Eye (tissue), 1 donor: ENCODE measurements around the gene BAG3.

Experiments used
- DNase-seq: peaks from one replicate; pipeline ENCODE4 v3.0.0-alpha.2; 2015

BAG3 gene

DNA sequence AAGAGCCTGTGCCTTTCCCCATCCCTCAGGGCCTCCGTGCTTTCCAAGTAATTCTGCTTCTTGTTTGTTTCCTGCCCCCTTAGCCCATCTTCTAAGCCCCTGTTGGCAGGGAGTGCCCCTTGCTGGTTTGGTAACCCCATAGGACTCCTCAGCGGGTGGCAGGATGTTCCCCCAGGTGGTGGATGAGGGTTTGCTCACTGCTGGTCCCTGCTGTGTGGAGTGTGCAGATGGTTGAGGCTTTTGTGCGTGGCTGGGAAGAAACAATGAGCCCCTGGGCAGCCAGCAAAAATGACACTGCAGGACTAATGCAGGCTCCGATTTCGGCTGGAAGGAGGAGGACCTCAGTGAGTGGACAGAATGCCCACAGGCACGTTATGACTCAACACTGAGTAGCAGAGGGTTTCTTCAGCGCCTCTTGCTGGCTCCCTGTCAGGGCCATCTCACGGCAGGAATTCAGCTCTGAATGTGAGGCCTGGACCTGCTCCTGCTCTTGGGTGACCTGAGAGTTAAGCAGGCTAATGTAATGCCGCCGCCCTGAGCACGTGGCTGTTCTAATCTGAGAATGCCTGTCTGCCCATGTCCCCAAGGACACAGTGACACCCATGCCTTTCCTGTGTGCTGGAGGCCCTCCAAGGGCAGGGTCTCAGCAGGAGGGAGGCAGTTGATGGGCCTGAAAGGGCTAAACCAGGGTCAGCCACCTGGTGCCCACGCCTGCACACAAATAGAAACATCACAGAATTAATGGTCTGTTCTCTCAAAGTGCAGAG lies 16.6 kb downstream of the BAG3 start:
- DNase-seq: peak; percentile 82

DNA sequence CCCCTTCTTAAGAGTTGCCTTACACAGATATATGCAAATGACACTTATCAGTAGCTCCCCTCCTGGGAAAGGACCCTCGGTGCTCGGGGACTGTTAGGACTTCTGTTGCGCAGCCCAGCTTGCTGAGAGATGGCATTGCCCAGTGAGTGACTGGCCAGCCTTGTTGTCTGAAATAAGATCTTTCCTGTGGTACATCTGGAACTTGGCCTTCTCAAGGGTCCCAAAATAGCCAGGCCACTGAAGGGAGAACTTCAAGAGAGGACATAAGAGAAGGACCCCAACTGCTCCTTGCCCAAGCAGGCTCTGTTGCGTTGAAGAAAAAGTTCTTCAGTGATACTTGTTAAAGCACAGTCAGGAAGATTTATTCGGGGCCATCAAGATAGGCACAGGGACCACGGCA lies 17.3 kb downstream of the BAG3 start:
- no peak for DNase-seq

DNA sequence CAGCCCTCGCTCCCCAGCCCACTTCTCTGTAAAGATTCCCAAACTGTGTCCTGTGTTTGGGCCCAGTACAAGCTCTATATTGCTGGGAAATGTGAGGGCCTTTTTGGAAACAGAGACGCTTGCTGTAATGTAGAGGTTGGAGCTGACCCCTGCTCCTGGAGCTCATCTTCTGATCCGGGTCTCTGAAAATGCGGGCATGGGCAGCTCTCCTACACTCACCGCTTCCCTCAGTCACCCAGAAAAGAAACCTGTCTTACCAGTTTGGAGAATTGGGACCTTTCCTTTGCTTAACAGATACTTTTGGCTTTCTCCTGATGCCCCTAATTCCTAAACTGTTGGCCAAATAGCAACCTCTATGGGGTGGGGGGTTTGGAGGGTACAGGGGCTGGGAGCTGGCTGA lies 18.2 kb downstream of the BAG3 start:
- no peak for DNase-seq

DNA sequence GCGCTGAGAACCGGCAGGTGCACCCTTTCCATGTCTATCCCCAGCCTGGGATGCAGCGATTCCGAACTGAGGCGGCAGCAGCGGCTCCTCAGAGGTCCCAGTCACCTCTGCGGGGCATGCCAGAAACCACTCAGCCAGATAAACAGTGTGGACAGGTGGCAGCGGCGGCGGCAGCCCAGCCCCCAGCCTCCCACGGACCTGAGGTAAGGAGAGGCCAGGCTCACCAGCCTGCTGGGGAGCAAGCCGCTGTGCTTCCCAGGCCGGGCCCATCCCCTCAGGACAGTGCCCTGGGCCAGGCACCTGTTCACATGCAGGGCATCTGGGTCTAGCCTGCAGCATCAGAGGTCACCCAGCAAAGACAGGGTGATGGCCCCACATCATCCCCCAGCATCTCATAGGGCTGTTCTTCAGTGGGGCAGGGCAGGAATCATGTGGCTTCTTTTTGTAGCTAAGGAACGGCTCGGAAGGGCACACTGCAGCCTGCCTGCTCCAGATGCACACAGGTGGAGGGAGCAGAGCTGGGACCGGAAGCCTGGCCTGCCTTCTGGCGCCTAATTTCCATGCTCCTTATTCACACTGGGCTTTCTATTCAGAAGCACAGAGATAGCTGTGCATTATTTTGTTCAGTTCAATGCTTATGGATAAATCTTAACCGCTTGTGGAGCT lies 18.9 kb downstream of the BAG3 start:
- DNase-seq: peak; percentile 86

DNA sequence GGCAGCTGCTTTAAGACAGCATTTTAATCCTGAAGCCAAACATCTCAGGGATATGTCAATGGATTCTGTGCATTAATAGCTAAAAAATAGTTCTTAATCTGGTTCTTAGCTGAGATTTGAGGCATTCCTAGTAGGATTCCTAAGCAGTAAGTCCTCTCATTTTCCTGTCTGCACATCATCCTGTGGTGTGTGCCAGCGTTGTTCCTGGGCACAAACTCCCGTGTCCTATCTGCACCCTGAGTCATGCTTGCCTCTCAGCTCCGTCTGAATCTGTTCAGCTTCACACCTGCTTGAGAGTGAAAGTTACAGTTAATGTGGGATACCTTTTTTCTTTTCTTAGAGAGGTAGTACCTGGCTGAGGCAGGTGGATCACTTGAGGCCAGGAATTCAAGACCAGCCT lies 19.5 kb downstream of the BAG3 start:
- no peak for DNase-seq

DNA sequence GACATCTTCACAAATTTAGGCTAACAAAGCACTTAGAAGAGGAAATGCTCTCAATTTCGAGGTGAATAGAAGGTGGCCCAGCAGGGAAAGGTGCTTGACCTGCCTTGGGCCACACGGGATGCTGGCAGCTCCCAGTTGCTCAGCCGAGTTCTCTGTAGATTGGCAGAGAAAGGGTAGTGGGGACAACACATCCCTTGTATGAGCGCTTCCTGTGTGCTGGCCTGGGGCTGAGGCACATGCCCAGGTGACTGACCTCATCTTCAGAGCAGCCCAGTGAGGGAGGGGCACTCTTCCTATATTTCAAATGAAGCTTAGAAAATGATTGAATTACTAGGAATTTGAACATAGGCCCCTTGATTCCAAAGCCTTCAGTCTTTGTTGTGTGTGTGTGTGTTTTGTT lies 20.2 kb downstream of the BAG3 start:
- no peak for DNase-seq

DNA sequence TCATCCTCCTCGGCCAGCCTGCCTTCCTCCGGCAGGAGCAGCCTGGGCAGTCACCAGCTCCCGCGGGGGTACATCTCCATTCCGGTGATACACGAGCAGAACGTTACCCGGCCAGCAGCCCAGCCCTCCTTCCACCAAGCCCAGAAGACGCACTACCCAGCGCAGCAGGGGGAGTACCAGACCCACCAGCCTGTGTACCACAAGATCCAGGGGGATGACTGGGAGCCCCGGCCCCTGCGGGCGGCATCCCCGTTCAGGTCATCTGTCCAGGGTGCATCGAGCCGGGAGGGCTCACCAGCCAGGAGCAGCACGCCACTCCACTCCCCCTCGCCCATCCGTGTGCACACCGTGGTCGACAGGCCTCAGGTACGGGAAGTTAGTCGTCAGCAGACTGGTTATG lies 21.1 kb downstream of the BAG3 start:
- DNase-seq: no peak

DNA sequence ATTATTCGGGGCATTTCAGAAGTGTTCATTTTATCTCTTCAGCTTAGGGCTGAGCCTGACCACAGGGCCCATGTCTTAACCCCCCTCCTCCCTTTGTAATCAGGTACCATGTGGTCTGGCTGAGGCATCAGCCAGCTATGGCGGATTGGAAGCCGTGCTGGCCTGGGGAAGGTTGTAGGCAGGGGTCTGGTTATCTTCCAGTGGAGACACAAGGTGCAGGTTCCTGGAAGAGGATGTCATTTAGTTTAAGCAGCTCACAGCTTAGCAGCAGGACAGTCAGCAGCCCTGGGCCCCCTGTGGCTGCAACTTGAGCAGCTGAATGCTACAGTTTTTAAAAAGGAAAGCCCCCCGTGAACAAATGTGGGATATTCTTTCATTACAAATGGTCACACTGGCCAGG lies 22.1 kb downstream of the BAG3 start:
- DNase-seq: no peak

DNA sequence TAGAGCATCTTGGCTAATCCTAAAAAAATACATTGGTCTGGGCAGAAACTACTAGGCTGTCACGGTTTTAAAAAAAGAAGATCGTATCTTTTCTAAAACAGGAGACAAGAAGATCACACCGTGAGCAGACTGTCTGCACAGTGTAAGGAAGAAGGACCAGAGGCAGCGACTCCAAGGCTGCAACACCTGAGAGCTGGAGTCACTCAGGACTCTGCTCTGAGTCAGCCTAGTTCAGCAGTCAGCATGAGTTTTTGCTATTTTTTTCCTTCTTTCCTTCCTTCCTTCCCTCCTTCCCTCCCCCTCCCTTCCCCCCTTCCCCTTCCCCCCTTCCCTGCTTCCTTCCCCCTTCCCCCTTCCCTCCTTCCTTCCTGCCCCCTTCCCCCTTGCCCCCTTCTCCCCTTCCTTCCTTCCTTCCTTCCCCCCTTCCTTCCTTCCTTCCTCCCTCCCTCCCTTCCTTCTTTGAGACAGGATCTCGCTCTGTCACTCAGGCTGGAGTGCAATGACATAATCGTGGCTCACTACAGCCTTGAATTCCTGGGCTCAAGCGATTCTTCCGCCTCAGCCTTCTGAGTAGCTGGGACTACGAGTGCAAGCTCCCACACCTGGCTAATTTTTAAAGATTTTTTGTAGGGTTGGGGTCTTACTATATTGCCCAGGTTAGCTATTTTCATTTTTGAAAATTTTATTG lies 24.4 kb downstream of the BAG3 start:
- no peak for DNase-seq

DNA sequence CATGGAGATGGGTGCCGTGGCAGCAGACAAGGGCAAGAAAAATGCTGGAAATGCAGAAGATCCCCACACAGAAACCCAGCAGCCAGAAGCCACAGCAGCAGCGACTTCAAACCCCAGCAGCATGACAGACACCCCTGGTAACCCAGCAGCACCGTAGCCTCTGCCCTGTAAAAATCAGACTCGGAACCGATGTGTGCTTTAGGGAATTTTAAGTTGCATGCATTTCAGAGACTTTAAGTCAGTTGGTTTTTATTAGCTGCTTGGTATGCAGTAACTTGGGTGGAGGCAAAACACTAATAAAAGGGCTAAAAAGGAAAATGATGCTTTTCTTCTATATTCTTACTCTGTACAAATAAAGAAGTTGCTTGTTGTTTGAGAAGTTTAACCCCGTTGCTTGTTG lies 25.9 kb downstream of the BAG3 start:
- no peak for DNase-seq

DNA sequence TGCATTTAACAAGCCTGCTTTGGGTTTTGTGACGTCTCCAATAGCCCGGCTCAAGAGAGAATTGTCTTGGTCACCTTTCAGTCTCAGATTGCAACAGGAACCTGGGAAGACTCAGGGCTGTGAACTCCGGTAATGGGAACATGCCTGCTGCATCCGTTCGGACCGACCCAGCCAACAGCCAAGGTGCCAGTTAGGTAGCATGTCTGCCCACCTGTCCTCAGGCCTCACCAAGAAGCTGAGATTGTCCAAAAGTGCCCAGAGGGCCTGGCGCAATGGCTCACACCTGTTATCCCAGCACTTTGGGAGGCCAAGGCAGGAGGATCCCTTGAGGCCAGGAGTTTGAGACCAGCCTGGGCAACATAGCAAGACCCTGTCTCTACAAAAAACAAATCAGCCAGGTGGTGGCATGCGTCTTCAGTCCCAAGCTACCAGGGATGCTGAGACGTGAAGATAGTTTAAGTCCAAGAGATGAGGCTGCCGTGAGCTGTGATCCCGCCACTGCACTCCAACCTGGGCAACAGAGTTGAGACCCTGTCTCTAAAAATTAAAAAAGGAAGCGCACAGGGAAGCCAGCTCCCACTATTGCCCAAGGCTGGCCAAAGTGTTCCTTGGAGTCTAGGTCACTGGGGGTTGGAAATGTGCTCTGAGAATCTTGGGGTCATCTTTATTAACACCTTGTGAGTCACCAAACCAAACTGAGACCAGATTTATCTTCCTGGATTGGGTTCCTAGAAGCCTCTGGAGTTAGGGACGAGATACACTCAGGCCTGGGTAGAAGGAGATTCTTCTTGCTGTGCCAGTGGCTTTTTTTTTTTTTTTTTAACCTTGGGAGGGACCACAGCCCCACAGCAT lies 26.9 kb downstream of the BAG3 start:
- DNase-seq: no peak

DNA sequence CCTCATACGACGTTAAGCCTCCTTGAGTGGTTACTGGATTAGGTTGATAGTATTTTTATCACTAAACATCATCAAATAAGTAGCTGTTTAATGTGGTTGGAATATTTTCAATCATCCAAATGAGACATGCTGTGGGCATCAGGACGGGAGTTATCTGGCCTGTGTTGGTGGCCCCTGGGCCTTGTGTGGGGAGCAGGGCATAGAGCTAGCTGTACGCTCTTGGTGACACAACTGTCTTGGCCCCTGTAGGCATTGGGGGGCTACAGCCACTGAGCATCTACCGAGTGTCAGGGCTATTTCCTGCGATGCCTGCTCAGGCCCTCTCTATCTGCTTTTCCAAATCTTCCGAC lies 28.3 kb downstream of the BAG3 start:
- no peak for DNase-seq

DNA sequence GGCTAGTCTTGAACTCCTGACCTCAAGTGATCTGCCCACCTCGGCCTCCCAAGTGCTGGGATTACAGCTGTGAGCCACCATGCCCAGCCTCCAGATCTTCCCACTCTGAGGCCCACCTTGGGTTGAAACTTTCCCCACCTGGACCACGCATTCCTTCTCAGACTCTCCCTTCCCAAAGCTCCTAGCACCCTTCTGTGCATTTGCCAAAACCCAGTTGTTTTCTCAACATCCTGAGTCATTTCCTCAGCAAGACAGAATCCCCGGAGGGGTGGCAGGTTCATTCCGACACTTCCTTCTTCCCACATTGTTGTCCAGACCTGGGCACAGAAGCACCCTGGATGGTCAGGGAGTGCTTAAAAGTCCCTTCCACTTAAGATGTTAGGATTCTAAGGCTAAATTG lies 28.9 kb downstream of the BAG3 start:
- no peak for DNase-seq

DNA sequence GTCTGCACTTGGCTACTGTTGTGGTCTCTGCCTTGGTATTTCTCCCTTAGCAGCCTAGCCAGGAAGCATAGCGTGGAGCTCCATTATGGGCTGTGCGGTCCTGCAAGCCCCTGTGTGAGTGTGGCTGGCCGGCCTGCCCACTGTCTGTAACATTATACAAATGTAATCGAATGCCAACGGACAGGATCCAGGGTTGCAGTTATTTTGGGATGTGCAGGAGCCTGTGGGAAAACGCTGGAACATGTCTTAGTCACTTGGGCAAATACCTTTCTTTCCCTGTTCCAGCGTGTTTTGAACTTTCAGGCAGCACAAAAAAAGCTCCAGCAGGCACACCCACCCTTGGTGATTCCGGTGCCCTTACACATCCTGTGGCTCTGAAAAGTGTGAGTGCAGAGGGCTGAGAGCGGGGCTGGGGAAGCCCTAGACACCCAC lies 29.5 kb downstream of the BAG3 start:
- no peak for DNase-seq

DNA sequence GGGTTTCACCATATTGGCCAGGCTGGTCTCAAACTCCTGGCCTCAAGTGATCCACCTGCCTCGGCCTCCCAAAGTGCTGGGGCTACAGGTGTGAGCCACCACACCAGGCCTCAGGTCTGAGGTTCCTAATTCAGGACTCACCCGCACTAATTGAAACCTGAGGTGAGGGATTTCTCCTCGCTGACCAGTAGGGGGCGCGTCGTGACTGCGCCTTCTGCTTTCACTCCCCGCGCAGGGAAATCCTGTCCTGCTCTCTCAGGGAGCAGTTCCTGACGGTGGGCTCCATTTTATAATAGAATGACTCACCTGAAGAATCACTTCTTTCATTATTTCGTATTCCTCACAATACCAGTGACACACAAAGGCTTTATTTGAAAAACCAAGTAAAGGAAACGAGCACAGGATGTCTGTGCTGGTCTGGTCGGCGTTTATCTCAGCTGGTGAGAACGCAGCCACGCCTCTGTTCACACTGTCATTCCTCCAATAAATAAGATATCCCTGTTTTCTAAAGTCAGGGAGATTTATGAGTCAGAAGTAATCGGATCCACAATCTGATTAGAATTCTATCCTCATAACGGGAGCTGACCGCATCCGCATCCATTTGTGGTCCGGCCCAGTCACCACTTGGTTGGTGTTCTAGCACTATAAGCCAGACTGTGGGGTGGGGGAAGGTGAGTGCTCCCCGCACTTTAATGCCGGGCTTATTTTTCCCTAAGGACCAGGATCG lies 35.4 kb downstream of the BAG3 start:
- DNase-seq: peak; percentile 87

DNA sequence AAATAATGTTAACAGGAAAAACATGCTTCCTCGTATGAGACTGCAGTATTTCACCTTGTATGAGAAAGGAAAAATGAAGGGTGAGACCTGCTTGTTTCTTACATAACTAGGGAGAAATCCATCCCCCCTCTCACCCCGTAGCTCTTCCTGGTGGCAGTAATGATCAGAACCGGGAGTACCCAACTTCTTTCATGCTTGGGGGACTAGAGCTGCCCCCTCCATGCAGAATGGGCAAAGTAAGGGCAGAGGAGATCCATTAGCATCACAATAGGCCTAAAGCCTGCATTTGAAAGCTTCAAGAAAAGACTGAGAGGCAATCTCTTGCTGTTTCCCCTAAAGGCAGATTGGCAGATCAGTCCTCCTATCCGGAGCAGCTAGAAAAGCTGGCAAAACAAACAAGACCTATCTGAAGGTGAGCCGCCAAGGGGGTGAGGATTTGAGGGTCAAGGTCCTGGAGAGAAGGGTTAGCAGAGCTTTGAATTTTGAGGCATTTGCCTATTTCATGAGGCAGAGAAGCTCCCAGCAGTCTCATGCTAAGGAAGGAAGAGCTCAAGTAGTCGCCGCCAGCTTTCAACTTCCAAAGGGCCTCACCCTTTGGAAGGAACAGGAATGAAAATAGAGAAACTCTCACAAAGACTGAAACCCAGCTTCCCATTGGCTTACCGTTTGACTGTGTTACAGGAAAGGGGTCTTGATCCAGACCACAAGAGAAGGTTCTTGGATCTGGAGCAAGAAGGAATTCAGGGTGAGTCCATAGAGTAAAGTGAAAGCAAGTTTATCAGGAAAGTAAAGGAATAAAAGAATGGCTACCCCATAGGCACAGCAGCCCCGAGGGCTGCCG lies 36.2 kb downstream of the BAG3 start:
- no peak for DNase-seq

DNA sequence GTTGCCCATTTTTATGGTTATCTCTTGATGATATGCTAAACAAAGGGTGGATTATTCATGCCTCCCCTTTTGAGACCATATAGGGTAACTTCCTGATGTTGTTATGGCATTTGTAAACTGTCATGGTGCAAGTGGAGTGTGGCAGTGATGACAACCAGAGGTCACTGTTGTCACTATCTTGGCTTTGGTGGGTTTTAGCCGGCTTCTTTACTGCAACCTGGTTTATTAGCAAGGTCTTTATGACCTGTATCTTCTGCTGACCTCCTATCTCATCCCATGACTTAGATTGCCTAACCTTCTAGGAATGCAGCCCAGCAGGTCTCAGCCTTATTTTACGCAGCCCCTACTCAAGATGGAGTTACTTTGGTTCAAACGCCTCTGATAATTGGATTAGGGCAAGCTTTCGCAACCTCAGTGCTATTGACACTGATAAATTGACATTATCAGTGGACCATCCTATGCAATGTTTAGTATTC lies 36.9 kb downstream of the BAG3 start:
- no peak for DNase-seq

DNA sequence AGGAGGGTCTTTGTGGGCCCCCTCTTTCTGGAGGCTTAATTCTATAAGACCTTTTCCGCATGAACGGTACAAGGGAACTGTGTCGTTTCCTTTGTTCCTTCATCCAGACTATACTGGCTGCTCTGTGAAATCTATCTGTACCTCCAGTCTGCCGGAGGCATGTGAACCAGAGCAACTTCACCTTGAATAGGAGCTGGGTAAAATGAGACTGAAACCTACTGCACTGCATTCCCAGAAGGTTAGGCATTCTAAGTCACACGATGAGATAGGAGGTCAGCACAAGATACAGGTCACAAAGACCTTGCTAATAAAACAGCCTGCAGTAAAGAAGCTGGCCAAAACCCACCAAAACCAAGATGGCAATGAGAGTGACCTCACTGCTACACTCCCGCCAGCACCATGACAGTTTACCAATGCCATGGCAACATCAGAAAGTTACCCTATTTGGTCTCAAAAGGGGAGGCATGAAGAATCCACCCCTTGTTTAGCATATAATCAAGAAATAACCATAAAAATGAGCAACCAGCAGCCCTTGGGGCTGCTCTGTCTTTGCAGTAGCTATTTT lies 37.9 kb downstream of the BAG3 start:
- no peak for DNase-seq

DNA sequence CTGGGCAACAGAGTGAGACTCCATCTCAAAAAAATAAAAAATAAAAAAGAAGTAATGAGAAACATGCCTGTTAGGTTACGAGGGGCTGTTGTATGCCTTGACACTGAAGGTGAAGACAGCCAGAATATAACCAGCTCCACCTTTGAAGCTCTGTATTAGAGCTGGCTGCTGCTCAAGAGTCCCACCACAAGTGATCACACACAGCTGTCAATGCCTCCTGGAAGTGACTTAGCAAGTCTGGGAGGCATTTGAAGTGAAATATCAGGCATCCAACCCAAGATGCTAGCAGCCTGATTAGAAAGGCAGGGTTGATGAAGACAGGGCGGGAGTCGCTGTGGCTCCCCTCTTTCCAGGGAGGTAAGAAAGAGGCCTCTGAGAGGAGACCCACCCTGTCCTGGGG lies 40.5 kb downstream of the BAG3 start:
- DNase-seq: no peak

DNA sequence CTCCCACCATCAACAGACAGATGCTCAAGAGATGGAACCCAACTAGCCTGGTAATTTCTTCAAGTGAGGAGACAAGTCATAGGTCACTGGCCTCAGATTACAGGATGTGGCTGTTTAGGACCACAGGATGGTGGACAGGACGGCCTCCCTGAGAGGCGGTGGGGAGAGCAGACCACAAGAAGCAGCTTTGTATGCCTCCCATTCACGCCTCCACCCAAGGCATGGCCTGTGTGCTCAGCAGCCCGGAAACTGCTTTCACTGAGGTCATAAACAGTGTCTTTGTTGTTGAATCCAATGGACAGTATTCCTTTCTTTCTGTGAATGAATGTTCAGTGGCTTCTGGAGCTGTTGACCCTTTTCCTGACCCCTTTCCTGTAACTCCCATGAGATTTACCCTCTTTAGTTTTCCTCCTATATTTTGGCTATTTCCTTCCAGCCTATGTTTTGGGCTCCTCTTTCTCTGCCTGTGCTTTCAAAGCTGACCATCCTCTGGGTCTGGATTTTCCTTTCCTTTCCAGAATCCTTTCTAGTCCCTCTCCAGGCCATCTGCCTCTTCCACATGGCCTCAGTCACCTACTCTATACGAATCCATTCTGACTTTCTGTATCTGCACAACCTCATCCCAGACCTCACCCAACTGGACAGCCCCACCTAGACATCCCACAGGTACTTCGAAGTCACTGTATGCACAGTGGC lies 42.2 kb downstream of the BAG3 start:
- no peak for DNase-seq

DNA sequence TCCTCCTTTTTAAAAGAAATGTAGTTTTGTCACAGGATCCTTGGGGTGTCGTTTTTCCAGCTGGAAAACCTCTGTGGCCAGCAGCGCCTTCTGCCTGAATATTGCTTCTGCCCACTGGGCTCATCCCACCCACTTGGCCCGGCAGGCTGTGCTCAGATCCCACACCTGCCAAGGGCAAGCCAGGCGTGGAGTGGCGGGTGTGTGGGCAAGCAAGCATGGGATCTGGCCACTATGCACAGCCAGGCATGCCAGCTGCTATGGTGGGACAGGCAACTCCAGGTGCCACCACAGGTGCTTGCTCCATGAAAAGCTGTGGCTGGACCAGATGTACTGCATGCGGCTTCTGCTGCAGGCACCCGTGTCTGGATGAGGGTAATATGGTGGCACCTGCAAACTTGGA lies 43.4 kb downstream of the BAG3 start:
- DNase-seq: no peak
